ENCODE results near the gene PHEX.

Gene PHEX

DNA sequence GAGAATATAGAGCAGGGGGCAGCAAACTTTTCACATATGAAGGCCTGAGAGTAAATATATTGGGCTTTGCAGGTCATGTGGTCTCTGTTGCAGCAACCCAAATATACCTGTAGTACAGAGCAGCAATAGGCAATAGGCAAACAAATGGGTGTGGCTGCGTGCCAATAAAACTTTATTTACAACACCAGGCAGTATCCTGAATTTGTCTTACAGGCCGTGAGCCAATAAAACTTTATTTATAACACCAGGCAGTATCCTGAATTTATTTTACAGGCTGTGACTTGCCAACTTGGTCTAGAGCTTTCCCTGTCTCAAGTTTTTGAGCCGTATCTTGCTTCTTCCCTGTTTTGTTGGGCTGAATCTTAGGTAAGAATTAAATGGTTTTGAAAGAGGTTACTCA lies 118.2 kb downstream of the PHEX start:
- Histone ChIP-seq H3K4me3 (no peak overlapping the region), H3K36me3 (ENCODE audit: insufficient read depth, low read length) (no peaks in the 10 kb centered on the region), H3K9ac (ENCODE audit: insufficient read length) (no peak overlapping the region), H3K9me3 (ENCODE audit: low read depth, low read length) (no peaks in the 10 kb centered on the region), H3K27ac (no peak overlapping the region)
- TF ChIP-seq FOXP2 (optimal IDR thresholded peaks at IDR 0.05; ENCODE audit: control extremely low read depth, extremely low read length, insufficient read depth) (no peak), EZH2 (IDR thresholded peaks at IDR 0.05) (no peak)
- DNase-seq (ENCODE audit: low read depth, low spot score): no peak

- Histone ChIP-seq H3K9me3 (ENCODE audit: low read depth, low read length) (no peaks in the 10 kb centered on the region), H3K36me3 (ENCODE audit: insufficient read depth, low read length) (no peaks in the 10 kb centered on the region), H3K4me3 (no peak overlapping the region), H3K9ac (ENCODE audit: insufficient read length) (no peak overlapping the region), H3K27ac (no peak overlapping the region)
- no peak for TF ChIP-seq POLR2AphosphoS5 (IDR thresholded peaks at IDR 0.05; ENCODE audit: borderline replicate concordance, low read depth, low read length)
- TF ChIP-seq EZH2 (IDR thresholded peaks at IDR 0.05): no peak
- no peak for TF ChIP-seq FOXP2 (optimal IDR thresholded peaks at IDR 0.05; ENCODE audit: control extremely low read depth, extremely low read length, insufficient read depth)
- DNase-seq (ENCODE audit: low read depth, low spot score): no peak
Measured at GRCh38 chrX:22155126-22155525, 123.0 kb downstream of the PHEX start.

DNA sequence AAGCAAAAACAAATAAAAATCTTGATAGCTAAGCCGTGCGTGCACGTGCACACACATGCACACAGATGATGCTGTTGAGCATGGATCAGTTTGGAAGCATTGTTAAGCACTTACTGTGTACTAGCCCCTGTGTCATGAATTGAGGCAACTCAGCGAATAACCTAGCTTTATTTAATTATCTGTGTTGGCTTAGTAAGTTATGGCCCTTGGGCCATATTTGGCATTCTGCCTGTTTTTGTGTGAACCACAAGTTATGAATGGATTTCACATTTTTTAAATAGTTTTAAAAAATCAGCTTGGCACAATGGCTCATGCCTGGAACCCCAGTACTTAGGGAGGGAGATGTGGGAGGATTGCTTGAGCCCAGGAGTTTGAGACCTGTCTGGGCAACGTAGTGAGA lies 126.9 kb downstream of the PHEX start:
- no peak overlapping the region for H3K4me3 ChIP-seq
- TF ChIP-seq POLR2AphosphoS5 (IDR thresholded peaks at IDR 0.05; ENCODE audit: borderline replicate concordance, low read depth, low read length): no peak
- no peak for TF ChIP-seq EZH2 (IDR thresholded peaks at IDR 0.05)
- no peaks in the 10 kb centered on the region for H3K36me3 ChIP-seq (ENCODE audit: insufficient read depth, low read length)
- no peaks in the 10 kb centered on the region for H3K9me3 ChIP-seq (ENCODE audit: low read depth, low read length)
- peak; percentile 22 for DNase-seq (ENCODE audit: low read depth, low spot score)
- no peak overlapping the region for H3K9ac ChIP-seq (ENCODE audit: insufficient read length)
- peak overlapping the region; percentile 67 for H3K27ac ChIP-seq

GRCh38 chrX:22163326-22163725 lies 131.2 kb downstream of the PHEX start:
- TF ChIP-seq EZH2 (IDR thresholded peaks at IDR 0.05) (no peak), FOXP2 (optimal IDR thresholded peaks at IDR 0.05; ENCODE audit: control extremely low read depth, extremely low read length, insufficient read depth) (no peak), POLR2AphosphoS5 (IDR thresholded peaks at IDR 0.05; ENCODE audit: borderline replicate concordance, low read depth, low read length) (no peak)
- Histone ChIP-seq H3K27ac (no peak overlapping the region), H3K4me3 (no peak overlapping the region), H3K36me3 (ENCODE audit: insufficient read depth, low read length) (no peaks in the 10 kb centered on the region), H3K9ac (ENCODE audit: insufficient read length) (no peak overlapping the region), H3K9me3 (ENCODE audit: low read depth, low read length) (no peaks in the 10 kb centered on the region)
- DNase-seq (ENCODE audit: low read depth, low spot score): no peak

GRCh38 chrX:22164770-22165388 lies 132.8 kb downstream of the PHEX start:
- Histone ChIP-seq H3K27ac (no peak overlapping the region), H3K36me3 (ENCODE audit: insufficient read depth, low read length) (no peaks in the 10 kb centered on the region), H3K9ac (ENCODE audit: insufficient read length) (no peak overlapping the region), H3K9me3 (ENCODE audit: low read depth, low read length) (no peaks in the 10 kb centered on the region), H3K4me3 (no peak overlapping the region)
- DNase-seq (ENCODE audit: low read depth, low spot score): no peak
- TF ChIP-seq FOXP2 (optimal IDR thresholded peaks at IDR 0.05; ENCODE audit: control extremely low read depth, extremely low read length, insufficient read depth) (no peak), POLR2AphosphoS5 (IDR thresholded peaks at IDR 0.05; ENCODE audit: borderline replicate concordance, low read depth, low read length) (no peak)

GRCh38 chrX:22165732-22166457 lies 133.8 kb downstream of the PHEX start:
- H3K9me3 ChIP-seq (ENCODE audit: low read depth, low read length): no peaks in the 10 kb centered on the region
- no peak overlapping the region for H3K4me3 ChIP-seq
- H3K9ac ChIP-seq (ENCODE audit: insufficient read length): no peak overlapping the region
- no peak for TF ChIP-seq FOXP2 (optimal IDR thresholded peaks at IDR 0.05; ENCODE audit: control extremely low read depth, extremely low read length, insufficient read depth)
- no peak for TF ChIP-seq POLR2AphosphoS5 (IDR thresholded peaks at IDR 0.05; ENCODE audit: borderline replicate concordance, low read depth, low read length)
- no peak for TF ChIP-seq EZH2 (IDR thresholded peaks at IDR 0.05)
- no peaks in the 10 kb centered on the region for H3K36me3 ChIP-seq (ENCODE audit: insufficient read depth, low read length)
- no peak overlapping the region for H3K27ac ChIP-seq
- no peak for DNase-seq (ENCODE audit: low read depth, low spot score)

DNA sequence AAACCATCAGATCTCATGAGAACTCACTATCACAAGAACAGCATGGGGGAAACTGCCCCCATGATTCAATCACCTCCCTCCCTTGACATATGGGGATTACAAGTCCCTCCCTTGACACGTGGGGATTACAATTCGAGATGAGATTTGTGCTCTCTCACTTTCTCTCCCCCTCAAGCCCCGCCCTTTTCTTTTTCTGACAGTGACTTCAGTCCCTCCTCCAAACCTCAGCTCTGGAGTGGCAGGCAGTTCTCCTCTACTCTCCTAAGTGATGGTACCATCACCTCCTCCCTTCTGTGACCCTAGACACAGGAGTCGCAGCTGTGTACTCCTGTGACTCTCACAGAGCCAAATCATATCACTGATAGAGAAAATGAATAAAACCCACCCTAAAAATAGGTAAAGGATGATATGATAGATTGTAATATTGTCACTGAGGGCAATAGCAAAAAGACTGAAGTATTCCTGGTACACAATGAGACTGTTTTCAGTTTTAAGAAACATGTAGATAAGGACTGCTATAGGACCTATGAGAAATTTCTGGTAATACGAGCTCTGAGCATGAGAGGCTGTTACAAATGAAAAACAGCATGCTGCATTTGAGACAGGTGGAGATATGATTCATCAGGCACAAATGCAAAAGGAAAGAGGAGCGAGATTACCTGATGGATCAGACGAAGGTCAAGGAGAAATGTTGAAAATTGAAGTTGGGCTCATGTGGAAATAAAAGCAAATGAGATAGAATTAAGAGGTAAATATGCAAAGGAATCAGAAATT lies 139.3 kb downstream of the PHEX start:
- Histone ChIP-seq H3K27ac (no peak overlapping the region), H3K36me3 (ENCODE audit: insufficient read depth, low read length) (no peaks in the 10 kb centered on the region), H3K9ac (ENCODE audit: insufficient read length) (no peak overlapping the region), H3K4me3 (no peak overlapping the region), H3K9me3 (ENCODE audit: low read depth, low read length) (no peaks in the 10 kb centered on the region)
- no peak for TF ChIP-seq EZH2 (IDR thresholded peaks at IDR 0.05)
- TF ChIP-seq FOXP2 (optimal IDR thresholded peaks at IDR 0.05; ENCODE audit: control extremely low read depth, extremely low read length, insufficient read depth): no peak
- TF ChIP-seq POLR2AphosphoS5 (IDR thresholded peaks at IDR 0.05; ENCODE audit: borderline replicate concordance, low read depth, low read length): no peak
- DNase-seq (ENCODE audit: low read depth, low spot score): no peak

DNA sequence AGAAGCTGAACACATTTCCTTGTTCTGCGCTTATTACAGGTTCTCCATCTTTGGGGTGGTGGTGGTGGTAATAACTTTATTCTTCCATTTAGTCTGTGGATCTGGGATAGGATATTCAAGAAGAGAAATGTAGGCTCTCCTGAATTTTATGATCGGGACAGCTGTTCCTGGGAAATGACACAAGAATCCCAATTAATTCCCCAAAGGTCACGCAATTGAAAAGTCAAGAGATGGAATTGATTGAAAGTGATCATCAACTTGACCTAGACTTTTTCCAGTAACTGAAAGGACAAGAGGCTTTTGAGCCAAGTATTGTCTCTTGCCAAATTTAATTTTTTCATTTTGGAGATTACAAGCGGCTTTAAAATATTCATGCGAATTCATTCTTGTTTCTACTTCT lies 141.8 kb downstream of the PHEX start:
- Histone ChIP-seq H3K27ac (no peak overlapping the region), H3K9me3 (ENCODE audit: low read depth, low read length) (no peaks in the 10 kb centered on the region), H3K9ac (ENCODE audit: insufficient read length) (no peak overlapping the region), H3K36me3 (ENCODE audit: insufficient read depth, low read length) (no peaks in the 10 kb centered on the region), H3K4me3 (no peak overlapping the region)
- no peak for TF ChIP-seq FOXP2 (optimal IDR thresholded peaks at IDR 0.05; ENCODE audit: control extremely low read depth, extremely low read length, insufficient read depth)
- no peak for TF ChIP-seq EZH2 (IDR thresholded peaks at IDR 0.05)
- TF ChIP-seq POLR2AphosphoS5 (IDR thresholded peaks at IDR 0.05; ENCODE audit: borderline replicate concordance, low read depth, low read length): no peak
- DNase-seq (ENCODE audit: low read depth, low spot score): no peak
